GM12865 (cell line): ENCODE data around the gene PLCL1.

ENCODE experiments used
- DNase-seq: peaks from one replicate; pipeline ENCODE4 v3.0.0; 2010; ENCODE audit warnings: low read depth
- H3K4me3 ChIP-seq: 2 replicates; pipeline ENCODE4 v1.5.1; 2011; ENCODE audit warnings: mild to moderate bottlenecking, low read depth, low read length, control low read depth
- TF ChIP-seq, protein P1 (sequence below): IDR thresholded peaks from 2 replicates; pipeline ENCODE4 v1.5.1; 2011; ENCODE audit warnings: low read length, control low read depth, low read depth, inconsistent platforms; ENCODE audit not compliant: insufficient read depth; ENCODE audit errors: missing control alignments

Gene PLCL1

GRCh38 chr2:197927994-197928393, 123.6 kb downstream of the PLCL1 start:
- TF ChIP-seq, protein P1, sequence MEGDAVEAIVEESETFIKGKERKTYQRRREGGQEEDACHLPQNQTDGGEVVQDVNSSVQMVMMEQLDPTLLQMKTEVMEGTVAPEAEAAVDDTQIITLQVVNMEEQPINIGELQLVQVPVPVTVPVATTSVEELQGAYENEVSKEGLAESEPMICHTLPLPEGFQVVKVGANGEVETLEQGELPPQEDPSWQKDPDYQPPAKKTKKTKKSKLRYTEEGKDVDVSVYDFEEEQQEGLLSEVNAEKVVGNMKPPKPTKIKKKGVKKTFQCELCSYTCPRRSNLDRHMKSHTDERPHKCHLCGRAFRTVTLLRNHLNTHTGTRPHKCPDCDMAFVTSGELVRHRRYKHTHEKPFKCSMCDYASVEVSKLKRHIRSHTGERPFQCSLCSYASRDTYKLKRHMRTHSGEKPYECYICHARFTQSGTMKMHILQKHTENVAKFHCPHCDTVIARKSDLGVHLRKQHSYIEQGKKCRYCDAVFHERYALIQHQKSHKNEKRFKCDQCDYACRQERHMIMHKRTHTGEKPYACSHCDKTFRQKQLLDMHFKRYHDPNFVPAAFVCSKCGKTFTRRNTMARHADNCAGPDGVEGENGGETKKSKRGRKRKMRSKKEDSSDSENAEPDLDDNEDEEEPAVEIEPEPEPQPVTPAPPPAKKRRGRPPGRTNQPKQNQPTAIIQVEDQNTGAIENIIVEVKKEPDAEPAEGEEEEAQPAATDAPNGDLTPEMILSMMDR = no peak

DNA sequence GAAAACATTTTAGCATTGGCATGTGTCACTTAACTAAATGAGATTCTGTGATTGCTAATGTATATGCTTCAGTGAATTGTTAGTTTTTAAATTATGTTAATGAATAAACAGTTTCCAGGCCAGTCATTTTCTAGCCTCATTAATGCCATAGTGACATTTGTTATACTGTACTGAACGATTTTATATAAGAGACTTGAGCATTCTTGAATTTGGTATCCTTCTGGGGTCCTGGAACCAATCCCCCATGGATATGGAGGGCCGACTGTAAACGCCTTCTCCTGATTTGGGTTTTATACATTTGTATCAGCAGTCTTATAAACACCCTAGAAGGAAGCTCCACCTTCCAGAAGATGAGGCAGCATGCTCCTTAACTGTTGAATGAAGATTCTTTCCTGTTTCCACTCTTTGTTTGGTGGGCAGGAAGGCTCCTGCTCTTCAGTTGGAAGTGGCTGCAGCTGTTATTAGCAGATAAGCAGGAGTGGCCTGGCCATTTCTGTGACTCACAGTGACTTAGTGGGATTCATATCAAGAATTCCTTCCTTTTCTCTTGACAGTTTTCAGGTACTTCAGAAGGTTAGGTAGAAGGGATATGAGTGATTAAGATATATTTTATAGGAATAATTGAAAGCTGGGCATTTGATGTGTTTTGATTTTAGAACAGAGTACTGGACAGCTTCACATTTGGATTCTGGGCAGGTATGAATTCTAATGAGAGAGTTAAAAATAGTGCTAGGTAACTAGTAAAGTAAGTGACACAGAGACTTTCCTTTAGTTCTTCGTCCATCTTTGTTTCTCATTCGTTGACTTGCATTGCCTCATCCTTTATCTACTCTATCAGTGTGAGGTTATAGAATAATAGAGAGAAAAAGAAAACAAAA, 124.9 kb downstream of the PLCL1 start:
- no peak overlapping the region for H3K4me3 ChIP-seq
- no peak for DNase-seq
- TF ChIP-seq, protein P1 = no peak

More at GRCh38 chr2:197927994-197928393, 123.6 kb downstream of the PLCL1 start:
- H3K4me3 ChIP-seq = no peak overlapping the region
- no peak for DNase-seq

DNA sequence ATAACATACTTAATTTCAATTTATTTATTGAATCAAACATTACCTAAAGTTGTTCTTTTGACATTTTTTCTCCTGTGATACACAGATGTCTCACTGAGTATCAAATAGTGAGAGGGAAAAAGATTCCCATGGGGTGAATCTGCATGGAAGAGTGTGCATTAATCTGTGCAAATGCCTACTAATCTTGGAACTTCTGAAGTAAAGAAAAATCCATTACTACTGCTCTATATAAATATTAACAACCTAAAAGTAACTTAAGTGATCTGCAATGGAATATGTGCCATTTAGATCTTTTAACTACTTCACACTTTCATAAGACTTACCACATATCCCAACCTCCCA, 125.5 kb downstream of the PLCL1 start:
- no peak overlapping the region for H3K4me3 ChIP-seq
- no peak for DNase-seq
- TF ChIP-seq, protein P1 = no peak

DNA sequence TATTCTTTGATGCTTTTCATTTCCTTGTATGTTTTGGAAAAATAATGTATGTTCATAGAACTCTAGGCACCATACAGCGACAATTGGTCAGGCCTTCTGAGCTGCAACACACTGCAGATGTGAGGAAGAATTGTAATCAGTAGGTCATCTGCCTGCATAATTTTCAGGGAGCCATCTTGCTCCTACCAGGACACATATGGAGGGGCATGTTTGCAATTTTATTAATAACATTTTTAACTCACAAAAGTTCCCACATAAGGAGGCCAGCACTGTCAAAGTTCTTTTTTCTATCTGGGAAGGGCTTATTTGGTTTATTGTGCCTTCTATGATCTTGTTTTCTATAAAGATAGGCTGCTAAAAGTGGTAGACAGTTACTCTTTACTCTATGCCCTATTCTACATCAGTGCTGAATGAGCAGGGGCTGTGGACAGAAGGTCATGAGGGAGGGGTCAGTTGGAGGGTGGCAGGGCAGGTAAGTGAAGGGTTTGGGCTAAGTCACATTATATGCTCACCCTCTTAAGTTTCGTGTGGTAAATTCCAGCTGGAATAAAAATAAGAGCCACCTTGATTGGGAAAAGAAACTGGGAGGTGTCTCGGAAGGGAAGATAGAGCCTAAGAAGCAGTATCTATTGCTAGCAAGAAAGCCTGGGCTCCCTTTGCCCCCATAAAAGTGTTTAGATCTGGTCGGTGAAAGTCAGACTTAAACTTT, 126.3 kb downstream of the PLCL1 start:
- no peak for DNase-seq
- TF ChIP-seq, protein P1 = no peak
- H3K4me3 ChIP-seq = no peak overlapping the region

DNA sequence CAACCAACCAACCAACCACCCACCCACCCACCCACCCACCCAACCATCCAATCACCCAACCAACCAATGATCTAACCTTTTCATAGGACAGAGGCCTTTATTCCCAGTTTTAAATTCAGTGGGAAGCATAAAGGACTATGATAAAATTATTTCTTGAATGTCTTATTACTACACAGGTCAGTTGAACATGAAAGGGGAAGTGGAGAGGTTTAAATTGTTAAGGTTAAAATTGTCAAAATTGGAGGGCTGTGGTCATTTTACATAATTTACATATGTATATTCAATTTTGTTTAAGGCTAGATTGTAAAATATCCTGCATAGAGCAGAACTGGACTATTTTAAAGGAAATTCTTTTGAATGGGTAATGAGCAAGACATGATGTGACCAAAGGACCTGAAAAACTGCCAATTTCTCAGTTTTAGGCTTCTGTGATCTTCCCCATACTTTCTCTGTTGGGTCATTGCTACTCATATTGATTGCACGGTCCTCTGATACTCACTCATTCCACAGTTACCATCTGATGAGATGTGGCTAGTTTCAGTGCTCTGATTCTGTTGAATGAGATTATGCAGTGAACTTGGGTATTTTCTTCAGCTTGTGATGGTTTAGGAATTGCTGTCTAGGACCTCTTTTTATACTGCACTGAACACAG, 127.4 kb downstream of the PLCL1 start:
- H3K4me3 ChIP-seq = no peak overlapping the region
- TF ChIP-seq, protein P1 = no peak
- DNase-seq = no peak

DNA sequence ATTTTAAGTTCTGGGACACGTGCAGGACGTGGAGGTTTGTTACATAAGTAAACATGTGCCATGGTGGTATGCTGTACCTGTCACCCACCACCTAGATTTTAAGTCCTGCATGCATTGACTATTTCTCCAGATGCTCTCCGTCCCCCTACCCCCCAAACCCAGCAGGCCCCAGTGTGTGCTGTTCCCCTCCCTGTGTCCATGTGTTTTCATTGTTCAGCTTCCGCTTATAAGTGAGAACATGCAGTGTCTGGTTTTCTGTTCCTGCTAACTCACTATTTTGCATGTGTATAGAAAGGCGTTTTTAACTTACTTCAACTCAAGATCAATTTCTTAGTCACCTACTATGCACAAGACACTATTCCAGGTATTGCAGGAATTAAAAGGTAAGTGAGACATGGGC, 128.0 kb downstream of the PLCL1 start:
- TF ChIP-seq, protein P1 = no peak
- no peak for DNase-seq
- no peak overlapping the region for H3K4me3 ChIP-seq
